NCI-H460 (cell line): ENCODE results near the gene GINS1. TPM values are rescaled to one million over a fixed set of nuclear protein-coding genes. Genes with fewer than 3 reads are reported as not detected.

Experiments used
- DNase-seq: peaks from one replicate; pipeline ENCODE4 v3.0.0-alpha.2; 2016; ENCODE audit warnings: low read depth; ENCODE audit errors: extremely low read depth
- total RNA-seq: library from RNA; depleted of rRNA; stranded (reverse); fragments of >200 nt; shearing (Covaris generic); gene quantifications from 2 replicates; pipeline ENCODE4 v1.2.3, GENCODE V29; 2014; rRNA removed

The GINS1 gene
- total RNA-seq, 1 experiment from 2014 or later: 22.1 TPM

GRCh38 chr20:25490656-25491445 is 83.4 kb downstream of the GINS1 start:
- DNase-seq: no peak

GRCh38 chr20:25491446-25492038 is 84.1 kb downstream of the GINS1 start:
- DNase-seq: no peak

GRCh38 chr20:25493137-25493536 is 85.7 kb downstream of the GINS1 start:
- no peak for DNase-seq

- DNase-seq: no peak
Observed at GRCh38 chr20:25493748-25494505, 86.5 kb downstream of the GINS1 start.

- DNase-seq: no peak
Observed at GRCh38 chr20:25494506-25495188, 87.2 kb downstream of the GINS1 start.

- DNase-seq: no peak
Observed at GRCh38 chr20:25495189-25495824, 87.8 kb downstream of the GINS1 start.

- no peak for DNase-seq
Observed at GRCh38 chr20:25496165-25496967, 88.9 kb downstream of the GINS1 start.

GRCh38 chr20:25496968-25497401 is 89.5 kb downstream of the GINS1 start:
- DNase-seq: no peak

GRCh38 chr20:25497586-25498279 is 90.3 kb downstream of the GINS1 start:
- no peak for DNase-seq

Other genes with a start within 250 kb of the GINS1 start
- gene ENTPD6, start 212.0 kb upstream of the GINS1 start, total RNA-seq: 79.9 and 89.6 TPM in 2 replicates
- gene PYGB, start 159.6 kb upstream of the GINS1 start, total RNA-seq: 422 and 453 TPM in 2 replicates
- 25.9 and 33.6 TPM in 2 replicates for gene ABHD12, start 16.8 kb upstream of the GINS1 start, total RNA-seq
- gene NINL, start 177.9 kb downstream of the GINS1 start, total RNA-seq: 1.6 and 2.8 TPM in 2 replicates
- 9.7 and 14.7 TPM in 2 replicates for gene NANP, start 216.3 kb downstream of the GINS1 start, total RNA-seq